Measurements from ENCODE around the gene KTN1. TPM values are rescaled to one million over a fixed set of nuclear protein-coding genes. Genes with fewer than 3 reads are reported as not detected.

The KTN1 gene
- total RNA-seq, 1 donor from 2014 or later = 150 TPM

DNA sequence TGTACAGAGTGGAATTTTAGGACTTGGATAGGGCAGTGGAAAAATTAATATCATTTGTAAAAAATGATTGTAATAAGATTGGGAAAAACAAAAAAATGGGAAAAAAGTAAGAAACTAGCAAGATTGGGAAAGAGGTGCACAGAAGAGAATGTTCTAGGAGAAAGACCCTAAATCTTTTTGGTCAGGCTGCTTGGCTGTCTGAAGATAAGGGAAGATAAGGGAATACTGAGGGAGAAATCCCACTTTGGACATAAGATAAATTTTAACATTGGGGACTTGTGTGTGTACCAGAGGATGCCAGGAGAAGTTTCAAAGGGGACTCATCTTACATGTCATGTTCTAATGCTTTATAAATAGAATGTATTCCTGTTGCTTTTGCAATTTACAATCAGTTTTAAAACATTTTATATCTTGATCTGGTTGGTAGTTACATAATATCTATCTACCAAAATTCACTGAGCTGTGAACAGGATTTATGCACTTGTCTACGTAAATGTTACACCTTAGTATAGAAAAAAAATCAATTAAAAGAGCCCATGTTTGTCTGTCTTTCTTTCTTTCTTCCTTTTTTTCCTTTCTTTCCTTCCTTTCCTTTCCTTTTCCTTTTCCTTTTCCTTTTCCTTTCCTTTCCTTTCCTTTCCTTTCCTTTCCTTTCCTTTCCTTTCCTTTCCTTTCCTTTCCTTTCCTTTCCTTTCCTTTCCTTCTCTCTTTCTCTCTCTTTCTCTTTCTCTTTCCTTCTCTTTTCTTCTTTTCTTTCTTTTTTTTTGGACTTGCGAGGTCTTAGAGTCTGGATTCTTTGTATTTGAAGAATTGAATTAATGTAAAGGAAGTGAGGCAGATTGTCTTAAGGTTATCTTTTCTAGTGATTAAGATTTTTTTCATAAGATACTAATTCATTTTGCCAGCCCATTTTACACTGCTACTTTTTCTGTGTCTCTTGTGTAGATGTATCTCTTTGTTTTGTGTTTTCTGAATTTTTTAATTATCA is 66.1 kb downstream of the KTN1 start:
- Histone ChIP-seq H3K27me3 (ENCODE audit: control insufficient read depth, insufficient read depth, low read length) (no peaks in the 10 kb centered on the region), H3K4me3 (ENCODE audit: low read depth, low read length) (no peak overlapping the region), H3K36me3 (ENCODE audit: control insufficient read depth, insufficient read depth, low read length) (peaks cover 1% of the 10 kb centered on the region)
- no peak for DNase-seq (ENCODE audit: low read depth)
- TF ChIP-seq CTCF (IDR thresholded peaks at IDR 0.05; ENCODE audit: insufficient read depth, low read length, poor library complexity, severe bottlenecking) = no peak

- TF ChIP-seq CTCF (IDR thresholded peaks at IDR 0.05; ENCODE audit: insufficient read depth, low read length, poor library complexity, severe bottlenecking) = no peak
- Histone ChIP-seq H3K4me3 (ENCODE audit: low read depth, low read length) (no peak overlapping the region), H3K36me3 (ENCODE audit: control insufficient read depth, insufficient read depth, low read length) (peaks cover 1% of the 10 kb centered on the region), H3K27me3 (ENCODE audit: control insufficient read depth, insufficient read depth, low read length) (no peaks in the 10 kb centered on the region)
- DNase-seq (ENCODE audit: low read depth) = no peak
Measured at GRCh38 chr14:55650992-55651391, 71.0 kb downstream of the KTN1 start.

DNA sequence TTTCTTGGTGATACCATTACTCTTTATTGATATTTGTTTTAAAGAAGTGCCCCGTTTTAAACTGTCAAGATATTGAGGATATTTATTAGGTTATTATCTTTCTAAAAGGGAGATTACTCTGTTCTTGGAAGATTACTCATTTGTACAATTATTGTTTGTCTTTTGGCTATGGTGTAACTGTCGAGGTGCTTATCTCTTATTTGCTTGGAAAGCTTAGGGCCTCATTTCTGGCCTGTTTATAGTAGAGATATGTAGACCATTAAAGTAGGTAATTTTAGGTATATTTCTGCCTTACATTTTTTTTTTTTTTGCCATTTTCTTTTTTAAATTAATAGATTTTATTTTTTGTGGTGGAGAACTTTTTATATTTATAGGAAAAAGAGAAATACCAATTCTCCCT is 74.2 kb downstream of the KTN1 start:
- peaks cover 1% of the 10 kb centered on the region for H3K36me3 ChIP-seq (ENCODE audit: control insufficient read depth, insufficient read depth, low read length)
- no peak for DNase-seq (ENCODE audit: low read depth)
- TF ChIP-seq CTCF (IDR thresholded peaks at IDR 0.05; ENCODE audit: insufficient read depth, low read length, poor library complexity, severe bottlenecking) = no peak
- no peak overlapping the region for H3K4me3 ChIP-seq (ENCODE audit: low read depth, low read length)
- no peaks in the 10 kb centered on the region for H3K27me3 ChIP-seq (ENCODE audit: control insufficient read depth, insufficient read depth, low read length)

DNA sequence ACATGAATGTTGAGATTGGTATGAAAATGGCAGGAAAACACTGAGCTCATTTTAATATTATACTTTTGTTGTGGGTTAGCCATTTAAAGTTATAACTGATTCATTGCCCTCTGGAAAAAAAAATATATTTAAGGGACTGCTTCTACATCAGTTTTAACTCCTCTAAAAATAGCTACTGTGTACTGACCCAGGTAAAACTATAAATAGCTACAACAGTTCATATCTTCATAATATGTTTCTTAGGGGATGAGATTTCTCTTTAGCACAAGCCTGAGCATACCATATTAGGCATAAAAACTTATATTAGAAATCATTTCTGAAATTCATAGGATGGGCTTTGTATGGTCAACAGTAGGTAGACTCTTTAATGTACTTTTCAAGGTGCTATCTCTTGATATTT is 81.0 kb downstream of the KTN1 start:
- H3K4me3 ChIP-seq (ENCODE audit: low read depth, low read length) = no peak overlapping the region
- DNase-seq (ENCODE audit: low read depth) = no peak
- TF ChIP-seq CTCF (IDR thresholded peaks at IDR 0.05; ENCODE audit: insufficient read depth, low read length, poor library complexity, severe bottlenecking) = no peak
- H3K27me3 ChIP-seq (ENCODE audit: control insufficient read depth, insufficient read depth, low read length) = no peaks in the 10 kb centered on the region
- H3K36me3 ChIP-seq (ENCODE audit: control insufficient read depth, insufficient read depth, low read length) = no peaks in the 10 kb centered on the region

- H3K36me3 ChIP-seq (ENCODE audit: control insufficient read depth, insufficient read depth, low read length) = no peaks in the 10 kb centered on the region
- no peak overlapping the region for H3K4me3 ChIP-seq (ENCODE audit: low read depth, low read length)
- H3K27me3 ChIP-seq (ENCODE audit: control insufficient read depth, insufficient read depth, low read length) = no peaks in the 10 kb centered on the region
- TF ChIP-seq CTCF (IDR thresholded peaks at IDR 0.05; ENCODE audit: insufficient read depth, low read length, poor library complexity, severe bottlenecking) = no peak
- DNase-seq (ENCODE audit: low read depth) = no peak
Measured at GRCh38 chr14:55662752-55663151, 82.7 kb downstream of the KTN1 start.
